HepG2 (cell line): Measurements from ENCODE around the gene DENND10. TPM values are rescaled to one million over a fixed set of nuclear protein-coding genes. Genes with fewer than 3 reads are reported as not detected.

Experiments
- CEBPB ChIP-seq: IDR thresholded peaks from 2 replicates; pipeline ENCODE4 v1.6.1; 2011; ENCODE audit warnings: low read depth, low read length, improper control_type of control experiment, borderline replicate concordance
- GATAD1 ChIP-seq: IDR thresholded peaks from 2 replicates; pipeline ENCODE4 v1.6.1; 2016; ENCODE audit warnings: missing genetic modification reagents, missing compliant biosample characterization
- MED8 ChIP-seq: sonication (generic); formaldehyde crosslinking; IDR thresholded peaks from 2 replicates; pipeline ENCODE4 v1.8.1; 2023; ENCODE audit warnings: mild to moderate bottlenecking, missing genetic modification reagents; ENCODE audit not compliant: insufficient replicate concordance
- RXRB ChIP-seq: IDR thresholded peaks from 2 replicates; pipeline ENCODE4 v1.6.1; 2016; ENCODE audit warnings: borderline replicate concordance, missing genetic modification reagents, missing compliant biosample characterization
- SIX4 ChIP-seq: sonication (generic); formaldehyde crosslinking; IDR thresholded peaks from 2 replicates; pipeline ENCODE4 v1.4.0; 2020; ENCODE audit warnings: missing genetic modification reagents
- SP2 ChIP-seq: sonication (generic); formaldehyde crosslinking; IDR thresholded peaks from 2 replicates; pipeline ENCODE4 v1.5.1; 2020; ENCODE audit warnings: mild to moderate bottlenecking, missing genetic modification reagents
- SP4 ChIP-seq: sonication (generic); formaldehyde crosslinking; IDR thresholded peaks from 2 replicates; pipeline ENCODE4 v1.8.1; 2023; ENCODE audit warnings: mild to moderate bottlenecking, missing genetic modification reagents
- ZFX ChIP-seq: sonication (generic); formaldehyde crosslinking; IDR thresholded peaks from 2 replicates; pipeline ENCODE4 v1.4.0; 2020; ENCODE audit warnings: mild to moderate bottlenecking, low read depth, missing genetic modification reagents, moderate library complexity
- ZFY ChIP-seq: sonication (generic); formaldehyde crosslinking; IDR thresholded peaks from 2 replicates; pipeline ENCODE4 v1.4.0; 2020; ENCODE audit warnings: missing genetic modification reagents
- ZNF350 ChIP-seq: sonication (generic); formaldehyde crosslinking; IDR thresholded peaks from 2 replicates; pipeline ENCODE4 v1.4.0; 2020; ENCODE audit warnings: mild to moderate bottlenecking, low read depth, missing genetic modification reagents, borderline replicate concordance
- ZNF430 ChIP-seq: sonication (generic); formaldehyde crosslinking; IDR thresholded peaks from 2 replicates; pipeline ENCODE4 v1.9.0; 2021; ENCODE audit warnings: mild to moderate bottlenecking, missing genetic modification reagents
- ZNF431 ChIP-seq: sonication (generic); formaldehyde crosslinking; IDR thresholded peaks from 2 replicates; pipeline ENCODE4 v1.9.0; 2022; ENCODE audit warnings: missing genetic modification reagents, low read depth, mild to moderate bottlenecking, borderline replicate concordance
- ZNF775 ChIP-seq: sonication (generic); formaldehyde crosslinking; IDR thresholded peaks from 2 replicates; pipeline ENCODE4 v1.4.0; 2020; ENCODE audit warnings: missing genetic modification reagents, mild to moderate bottlenecking, moderate library complexity, borderline replicate concordance
- ZNF83 ChIP-seq: sonication (generic); formaldehyde crosslinking; IDR thresholded peaks from 2 replicates; pipeline ENCODE4 v1.4.0; 2020; ENCODE audit warnings: missing genetic modification reagents, mild to moderate bottlenecking, borderline replicate concordance
- polyA plus RNA-seq, 8 experiments: library from polyadenylated mRNA; depleted of rRNA in 3 of 8; stranded (reverse) in 7 of 8; unstranded in 1 of 8; fragments of >200 nt; fragmentation: Illumina TruSeq in 4 of 8; extraction: Trizol in 4 of 8; gene quantifications; 2 replicates each; pipeline versions ENCODE4 v1.2.1 to v1.2.3, GENCODE V29; 2011 to 2016; ENCODE audit warnings: low read depth in 4 of 8, missing spikeins in 1 of 8, mixed read lengths in 1 of 8; ENCODE audit not compliant: insufficient read depth in 1 of 8
- total RNA-seq, 5 experiments: library from RNA; depleted of rRNA; stranded (reverse); fragments of >200 nt; fragmentation: Illumina TruSeq; extraction: Trizol; gene quantifications; 2 replicates each; pipeline ENCODE4 v1.2.3, GENCODE V29; 2016; ENCODE audit warnings: low read depth in 1 of 5
- TF ChIP-seq, protein P1 (sequence below): IDR thresholded peaks from 2 replicates; pipeline ENCODE4 v1.6.1; 2016; ENCODE audit warnings: mild to moderate bottlenecking
- TF ChIP-seq, protein P2 (sequence below): sonication (generic); formaldehyde crosslinking; IDR thresholded peaks from 2 replicates; pipeline ENCODE4 v1.4.0; 2020; ENCODE audit warnings: missing genetic modification reagents
- TF ChIP-seq, protein P3 (sequence below): sonication (generic); formaldehyde crosslinking; conservative IDR thresholded peaks from 2 replicates; pipeline ENCODE4 v1.8.0; 2022; ENCODE audit warnings: mild to moderate bottlenecking, moderate library complexity, missing genetic modification reagents
- TF ChIP-seq, protein P4 (sequence below): sonication (generic); formaldehyde crosslinking; IDR thresholded peaks from 2 replicates; pipeline ENCODE4 v1.4.0; 2020; ENCODE audit warnings: mild to moderate bottlenecking, missing genetic modification reagents
- TF ChIP-seq, protein P5 (sequence below): sonication (generic); formaldehyde crosslinking; IDR thresholded peaks from 2 replicates; pipeline ENCODE4 v1.4.0; 2020; ENCODE audit warnings: missing genetic modification reagents
- TF ChIP-seq, protein P6 (sequence below): sonication (generic); formaldehyde crosslinking; IDR thresholded peaks from 2 replicates; pipeline ENCODE4 v1.4.0; 2020; ENCODE audit warnings: missing genetic modification reagents

Gene DENND10
- total and polyA plus RNA-seq, 2 of the 13 experiments (the other 11 are each of a cell fraction or from before 2014, with no cell fraction given): 43.7 to 78.8 TPM

DNA sequence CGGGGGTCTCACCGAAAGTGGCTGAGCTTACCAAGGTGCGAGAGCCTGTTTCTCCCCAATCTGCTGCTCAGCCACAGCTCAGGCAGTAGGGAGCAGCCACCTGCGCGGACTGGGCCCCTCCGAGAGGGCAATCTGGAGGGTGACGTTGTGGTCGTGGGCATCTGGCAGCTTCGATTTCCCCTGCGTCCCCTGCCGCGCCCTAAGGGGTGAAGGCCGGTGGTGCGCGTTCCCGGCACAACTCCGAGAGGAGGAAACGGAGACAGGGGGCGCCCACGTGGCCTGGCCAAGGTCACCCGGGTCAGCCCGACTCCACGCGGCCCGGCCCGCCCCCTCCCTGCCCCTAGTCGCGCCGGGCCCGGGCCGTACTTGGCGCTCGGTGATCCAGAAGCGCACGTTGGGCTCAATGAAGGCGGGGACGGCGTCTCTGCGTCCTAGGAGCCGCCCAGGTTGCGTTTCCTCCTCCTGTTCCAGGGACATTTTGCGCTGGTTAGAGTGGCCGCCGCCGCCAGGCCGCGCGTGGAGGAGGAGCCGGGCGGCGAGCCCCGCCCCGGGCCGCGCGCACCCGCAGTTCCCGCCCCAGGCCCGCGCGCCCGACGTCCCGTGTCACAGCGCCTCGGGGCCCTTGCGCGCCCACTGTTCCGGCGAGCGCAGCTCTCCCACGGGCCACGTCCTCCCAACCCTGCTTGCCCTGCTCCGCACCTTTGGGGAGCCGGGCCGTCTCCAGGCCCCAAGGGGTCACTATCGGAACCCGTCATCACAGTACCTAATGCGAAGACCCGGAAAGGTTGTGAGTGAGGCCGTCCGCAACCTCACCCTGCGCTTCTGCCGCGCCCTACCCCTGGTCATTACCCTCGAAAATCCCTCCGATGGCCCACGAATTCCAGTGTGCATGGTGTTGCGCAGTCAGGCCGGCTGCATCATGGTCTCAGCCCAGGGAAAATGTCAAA, 61.5 kb downstream of the DENND10 start, which contains the start of gene SFXN4 (continued):
- TF ChIP-seq RXRB (CRISPR knock-in tag): peak; percentile 80
- TF ChIP-seq, protein P1, sequence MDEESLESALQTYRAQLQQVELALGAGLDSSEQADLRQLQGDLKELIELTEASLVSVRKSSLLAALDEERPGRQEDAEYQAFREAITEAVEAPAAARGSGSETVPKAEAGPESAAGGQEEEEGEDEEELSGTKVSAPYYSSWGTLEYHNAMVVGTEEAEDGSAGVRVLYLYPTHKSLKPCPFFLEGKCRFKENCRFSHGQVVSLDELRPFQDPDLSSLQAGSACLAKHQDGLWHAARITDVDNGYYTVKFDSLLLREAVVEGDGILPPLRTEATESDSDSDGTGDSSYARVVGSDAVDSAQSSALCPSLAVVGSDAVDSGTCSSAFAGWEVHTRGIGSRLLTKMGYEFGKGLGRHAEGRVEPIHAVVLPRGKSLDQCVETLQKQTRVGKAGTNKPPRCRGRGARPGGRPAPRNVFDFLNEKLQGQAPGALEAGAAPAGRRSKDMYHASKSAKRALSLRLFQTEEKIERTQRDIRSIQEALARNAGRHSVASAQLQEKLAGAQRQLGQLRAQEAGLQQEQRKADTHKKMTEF: peak; percentile 86
- 0 out of 2 replicates have a peak, but pooled peaks have one; percentile 77 for TF ChIP-seq ZNF83 (CRISPR knock-in tag)
- no peak for TF ChIP-seq ZNF775 (CRISPR knock-in tag)
- TF ChIP-seq SIX4 (CRISPR knock-in tag): no peak
- TF ChIP-seq GATAD1 (CRISPR knock-in tag): peak; percentile 41; the same call in 1 of the 2 replicates
- peak; percentile 95 for TF ChIP-seq ZFY
- TF ChIP-seq ZFX: peak; percentile 94
- 0 out of 2 replicates have a peak, but pooled peaks have one; percentile 30 for TF ChIP-seq CEBPB
- peak; percentile 47 for TF ChIP-seq SP2
- TF ChIP-seq, protein P2, sequence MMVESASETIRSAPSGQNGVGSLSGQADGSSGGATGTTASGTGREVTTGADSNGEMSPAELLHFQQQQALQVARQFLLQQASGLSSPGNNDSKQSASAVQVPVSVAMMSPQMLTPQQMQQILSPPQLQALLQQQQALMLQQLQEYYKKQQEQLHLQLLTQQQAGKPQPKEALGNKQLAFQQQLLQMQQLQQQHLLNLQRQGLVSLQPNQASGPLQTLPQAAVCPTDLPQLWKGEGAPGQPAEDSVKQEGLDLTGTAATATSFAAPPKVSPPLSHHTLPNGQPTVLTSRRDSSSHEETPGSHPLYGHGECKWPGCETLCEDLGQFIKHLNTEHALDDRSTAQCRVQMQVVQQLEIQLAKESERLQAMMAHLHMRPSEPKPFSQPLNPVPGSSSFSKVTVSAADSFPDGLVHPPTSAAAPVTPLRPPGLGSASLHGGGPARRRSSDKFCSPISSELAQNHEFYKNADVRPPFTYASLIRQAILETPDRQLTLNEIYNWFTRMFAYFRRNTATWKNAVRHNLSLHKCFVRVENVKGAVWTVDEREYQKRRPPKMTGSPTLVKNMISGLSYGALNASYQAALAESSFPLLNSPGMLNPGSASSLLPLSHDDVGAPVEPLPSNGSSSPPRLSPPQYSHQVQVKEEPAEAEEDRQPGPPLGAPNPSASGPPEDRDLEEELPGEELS: peak; percentile 3; the same call in 1 of the 2 replicates
- peak; percentile 87; the same call in 1 of the 2 replicates for TF ChIP-seq ZNF430 (CRISPR knock-in tag)
- peak; percentile 47; the same call in 1 of the 2 replicates for TF ChIP-seq ZNF431 (CRISPR knock-in tag)
- TF ChIP-seq ZNF350 (CRISPR knock-in tag): peak; percentile 80
- peak; percentile 21 for TF ChIP-seq MED8
- TF ChIP-seq, protein P3, sequence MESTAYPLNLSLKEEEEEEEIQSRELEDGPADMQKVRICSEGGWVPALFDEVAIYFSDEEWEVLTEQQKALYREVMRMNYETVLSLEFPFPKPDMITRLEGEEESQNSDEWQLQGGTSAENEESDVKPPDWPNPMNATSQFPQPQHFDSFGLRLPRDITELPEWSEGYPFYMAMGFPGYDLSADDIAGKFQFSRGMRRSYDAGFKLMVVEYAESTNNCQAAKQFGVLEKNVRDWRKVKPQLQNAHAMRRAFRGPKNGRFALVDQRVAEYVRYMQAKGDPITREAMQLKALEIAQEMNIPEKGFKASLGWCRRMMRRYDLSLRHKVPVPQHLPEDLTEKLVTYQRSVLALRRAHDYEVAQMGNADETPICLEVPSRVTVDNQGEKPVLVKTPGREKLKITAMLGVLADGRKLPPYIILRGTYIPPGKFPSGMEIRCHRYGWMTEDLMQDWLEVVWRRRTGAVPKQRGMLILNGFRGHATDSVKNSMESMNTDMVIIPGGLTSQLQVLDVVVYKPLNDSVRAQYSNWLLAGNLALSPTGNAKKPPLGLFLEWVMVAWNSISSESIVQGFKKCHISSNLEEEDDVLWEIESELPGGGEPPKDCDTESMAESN (CRISPR knock-in tag): peak; percentile 66; the same call in 1 of the 2 replicates
- TF ChIP-seq, protein P4, sequence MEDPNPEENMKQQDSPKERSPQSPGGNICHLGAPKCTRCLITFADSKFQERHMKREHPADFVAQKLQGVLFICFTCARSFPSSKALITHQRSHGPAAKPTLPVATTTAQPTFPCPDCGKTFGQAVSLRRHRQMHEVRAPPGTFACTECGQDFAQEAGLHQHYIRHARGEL (CRISPR knock-in tag): no peak
- TF ChIP-seq, protein P5, sequence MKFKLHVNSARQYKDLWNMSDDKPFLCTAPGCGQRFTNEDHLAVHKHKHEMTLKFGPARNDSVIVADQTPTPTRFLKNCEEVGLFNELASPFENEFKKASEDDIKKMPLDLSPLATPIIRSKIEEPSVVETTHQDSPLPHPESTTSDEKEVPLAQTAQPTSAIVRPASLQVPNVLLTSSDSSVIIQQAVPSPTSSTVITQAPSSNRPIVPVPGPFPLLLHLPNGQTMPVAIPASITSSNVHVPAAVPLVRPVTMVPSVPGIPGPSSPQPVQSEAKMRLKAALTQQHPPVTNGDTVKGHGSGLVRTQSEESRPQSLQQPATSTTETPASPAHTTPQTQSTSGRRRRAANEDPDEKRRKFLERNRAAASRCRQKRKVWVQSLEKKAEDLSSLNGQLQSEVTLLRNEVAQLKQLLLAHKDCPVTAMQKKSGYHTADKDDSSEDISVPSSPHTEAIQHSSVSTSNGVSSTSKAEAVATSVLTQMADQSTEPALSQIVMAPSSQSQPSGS (CRISPR knock-in tag): peak; percentile 22; the same call in 1 of the 2 replicates
- TF ChIP-seq, protein P6, sequence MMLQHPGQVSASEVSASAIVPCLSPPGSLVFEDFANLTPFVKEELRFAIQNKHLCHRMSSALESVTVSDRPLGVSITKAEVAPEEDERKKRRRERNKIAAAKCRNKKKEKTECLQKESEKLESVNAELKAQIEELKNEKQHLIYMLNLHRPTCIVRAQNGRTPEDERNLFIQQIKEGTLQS (CRISPR knock-in tag): peak; percentile 67; the same call in 1 of the 2 replicates
- TF ChIP-seq SP4 (CRISPR knock-in tag): peak; percentile 81
